ENCODE data around the gene TADA3.
"Not testable (repeated sequence)": the region's sequence is repeated elsewhere in the genome, so short reads cannot be mapped to it uniquely, and the experiment has no call there.

- not testable (repeated sequence) for TF ChIP-seq POLR2AphosphoS5 (IDR thresholded peaks at IDR 0.05; ENCODE audit: low read depth); SPI1 (IDR thresholded peaks at IDR 0.05; ENCODE audit: borderline replicate concordance, low read depth)
These were observed 21.3 kb downstream of the TADA3 start for GRCh38 chr3:9771007-9771406.
